Neutrophil (primary cell): ENCODE measurements around the gene LIME1.

Source experiments
- H3K27ac ChIP-seq: fragments of 200-600 bp; sonication (generic); 2 replicates; pipeline ENCODE4 v1.5.1; 2016; ENCODE audit warnings: mild to moderate bottlenecking, moderate library complexity
- H3K27me3 ChIP-seq: fragments of 200-600 bp; sonication (generic); 2 replicates; pipeline ENCODE4 v1.6.0; 2016; ENCODE audit warnings: mild to moderate bottlenecking
- H3K36me3 ChIP-seq: fragments of 200-600 bp; sonication (generic); 2 replicates; pipeline ENCODE4 v1.5.1; 2017
- H3K4me1 ChIP-seq, 2 experiments: fragments of 200-600 bp in 1 of 2; sonication (generic) in 1 of 2; 1 replicate in 1 of 2; 2 replicates in 1 of 2; pipeline versions ENCODE4 v1.5.1 to v1.6.1; 2013 to 2016; ENCODE audit warnings: low read depth in 1 of 2, low read length in 1 of 2, mild to moderate bottlenecking in 1 of 2, moderate library complexity in 1 of 2; ENCODE audit not compliant: control insufficient read depth in 1 of 2, insufficient read depth in 1 of 2
- H3K4me3 ChIP-seq, 2 experiments: fragments of 200-600 bp in 1 of 2; sonication (generic) in 1 of 2; 1 replicate in 1 of 2; 2 replicates in 1 of 2; pipeline ENCODE4 v1.5.1; 2013 to 2016; ENCODE audit warnings: low read depth in 1 of 2, low read length in 1 of 2, mild to moderate bottlenecking in 1 of 2, moderate library complexity in 1 of 2
- H3K9me3 ChIP-seq: fragments of 200-600 bp; sonication (generic); 2 replicates; pipeline ENCODE4 v1.5.1; 2016
- CTCF ChIP-seq: fragments of 200-600 bp; sonication (generic); IDR thresholded peaks from 2 replicates; pipeline ENCODE4 v1.5.1; 2016; ENCODE audit warnings: antibody characterized with exemption

LIME1 gene

GRCh38 chr20:63734946-63735858 is 1.3 kb upstream of the LIME1 start:
- Histone ChIP-seq H3K4me3 (no peak overlapping the region), H3K9me3 (no peaks in the 10 kb centered on the region), H3K27me3 (peaks cover 40% of the 10 kb centered on the region), H3K36me3 (peaks cover 42% of the 10 kb centered on the region), H3K27ac (no peak overlapping the region), H3K4me1 (peaks cover 27 to 35% of the 10 kb centered on the region in 2 experiments)
- no peak for TF ChIP-seq CTCF

GRCh38 chr20:63736893-63737694 is 630 bp downstream of the LIME1 start:
- H3K4me3 ChIP-seq, result peak overlapping the region in 1 of 2 experiments; percentile 38
- no peak overlapping the region for H3K27ac ChIP-seq
- peaks cover 26 to 37% of the 10 kb centered on the region in 2 experiments for H3K4me1 ChIP-seq
- peaks cover 40% of the 10 kb centered on the region for H3K27me3 ChIP-seq
- no peaks in the 10 kb centered on the region for H3K9me3 ChIP-seq
- no peak for TF ChIP-seq CTCF
- H3K36me3 ChIP-seq, result peaks cover 45% of the 10 kb centered on the region

GRCh38 chr20:63737695-63737944 is 1.2 kb downstream of the LIME1 start:
- Histone ChIP-seq H3K4me1 (peaks cover 26 to 37% of the 10 kb centered on the region in 2 experiments), H3K27ac (no peak overlapping the region), H3K9me3 (no peaks in the 10 kb centered on the region), H3K27me3 (peaks cover 40% of the 10 kb centered on the region), H3K36me3 (peaks cover 50% of the 10 kb centered on the region), H3K4me3 (peak overlapping the region in 1 of 2 experiments; percentile 38)
- TF ChIP-seq CTCF, result no peak

GRCh38 chr20:63737945-63738686 is 1.7 kb downstream of the LIME1 start:
- H3K4me1 ChIP-seq, result peaks cover 26 to 37% of the 10 kb centered on the region in 2 experiments
- peaks cover 40% of the 10 kb centered on the region for H3K27me3 ChIP-seq
- no peak for TF ChIP-seq CTCF
- no peaks in the 10 kb centered on the region for H3K9me3 ChIP-seq
- H3K4me3 ChIP-seq, result peak overlapping the region in 1 of 2 experiments; percentile 38
- peaks cover 53% of the 10 kb centered on the region for H3K36me3 ChIP-seq
- H3K27ac ChIP-seq, result no peak overlapping the region

- peaks cover 26 to 37% of the 10 kb centered on the region in 2 experiments for H3K4me1 ChIP-seq
- H3K27ac ChIP-seq, result peak overlapping the region; percentile 3
- no peaks in the 10 kb centered on the region for H3K9me3 ChIP-seq
- peak overlapping the region; percentile 55 to 65 for H3K4me3 ChIP-seq
- TF ChIP-seq CTCF, result no peak
- H3K27me3 ChIP-seq, result peaks cover 40% of the 10 kb centered on the region
- peaks cover 53% of the 10 kb centered on the region for H3K36me3 ChIP-seq
Observed at GRCh38 chr20:63738687-63739129, 2.2 kb downstream of the LIME1 start.
